Muscle of arm (tissue), 12 donors: ENCODE measurements around the gene POLD3. TPM values are rescaled to one million over a fixed set of nuclear protein-coding genes. Genes with fewer than 3 reads are reported as not detected.
"Not testable (repeated sequence)": the region's sequence is repeated elsewhere in the genome, so short reads cannot be mapped to it uniquely, and the experiment has no call there.

Experiments used
- DNase-seq: peaks from one replicate; pipeline ENCODE4 v3.0.0-alpha.2; 2013
- polyA plus RNA-seq, 12 donors: library from polyadenylated mRNA; unstranded; fragments of 120-200 nt; gene quantifications; one replicate each; pipeline ENCODE4 v1.2.1, GENCODE V29; 2013; ENCODE audit not compliant: insufficient read length in 12 of 12

POLD3 gene
- polyA plus RNA-seq, 12 donors = 11.5 to 28.9 (median 16.7) TPM; not detected in 1

- no peak for DNase-seq
Measured at GRCh38 chr11:74577624-74578396, 14.6 kb upstream of the POLD3 start.

GRCh38 chr11:74579577-74580270 is 12.7 kb upstream of the POLD3 start:
- DNase-seq = no peak

GRCh38 chr11:74581954-74582547 is 10.3 kb upstream of the POLD3 start:
- DNase-seq = no peak

- DNase-seq = no peak
Measured at GRCh38 chr11:74583024-74583624, 9.3 kb upstream of the POLD3 start.

- DNase-seq = not testable (repeated sequence)
Measured at GRCh38 chr11:74590492-74590891, 1.9 kb upstream of the POLD3 start.

- no peak for DNase-seq
Measured at GRCh38 chr11:74592063-74592440, 330 bp upstream of the POLD3 start.

GRCh38 chr11:74593463-74593862 is 1.1 kb downstream of the POLD3 start:
- no peak for DNase-seq

- DNase-seq = peak; percentile 52
Measured at GRCh38 chr11:74602637-74603556, 10.5 kb downstream of the POLD3 start.

GRCh38 chr11:74603845-74604244 is 11.5 kb downstream of the POLD3 start:
- DNase-seq = no peak

GRCh38 chr11:74604311-74604710 is 11.9 kb downstream of the POLD3 start:
- no peak for DNase-seq

- DNase-seq = no peak
Measured at GRCh38 chr11:74605403-74605802, 13.0 kb downstream of the POLD3 start.

- no peak for DNase-seq
Measured at GRCh38 chr11:74608431-74608830, 16.0 kb downstream of the POLD3 start.

GRCh38 chr11:74611369-74611861 is 19.0 kb downstream of the POLD3 start:
- DNase-seq = peak; percentile 24

GRCh38 chr11:74612877-74613276 is 20.5 kb downstream of the POLD3 start:
- no peak for DNase-seq

- DNase-seq = no peak
Measured at GRCh38 chr11:74615311-74615710, 22.9 kb downstream of the POLD3 start.

- no peak for DNase-seq
Measured at GRCh38 chr11:74615988-74616387, 23.6 kb downstream of the POLD3 start.

- no peak for DNase-seq
Measured at GRCh38 chr11:74620531-74620930, 28.1 kb downstream of the POLD3 start.

GRCh38 chr11:74626130-74626529 is 33.7 kb downstream of the POLD3 start:
- no peak for DNase-seq

GRCh38 chr11:74626604-74627003 is 34.2 kb downstream of the POLD3 start:
- DNase-seq = no peak

- no peak for DNase-seq
Measured at GRCh38 chr11:74627381-74627780, 35.0 kb downstream of the POLD3 start.

- no peak for DNase-seq
Measured at GRCh38 chr11:74630043-74630442, 37.7 kb downstream of the POLD3 start.
